IMR-90 (cell line): ENCODE results near the gene USB1. TPM values are rescaled to one million over a fixed set of nuclear protein-coding genes. Genes with fewer than 3 reads are reported as not detected.

Experiments
- ATAC-seq: fragments of 200-7000 bp; cut with Tn5 transposase; 2 replicates; pipeline ENCODE4 v1.9.1; 2020; ENCODE audit warnings: low read depth, mild to moderate bottlenecking, moderate library complexity
- BruUV-seq: library from RNA; stranded (reverse); fragments of 400-500 nt; replicated peaks from 2 replicates; lab custom pipeline; 2021; lab: Mats Ljungman, UMichigan
- CTCF ChIA-PET: fragments of 300-600 bp; formaldehyde crosslinking; extraction: SDS; loops from one replicate; lab custom pipeline; 2021; ENCODE audit warnings: antibody characterized with exemption; lab: Yijun Ruan, JAX
- POLR2A ChIA-PET: fragments of 300-600 bp; sonication (Branson Sonifier 250); formaldehyde crosslinking; loops from one replicate; lab custom pipeline; 2022; ENCODE audit warnings: antibody characterized with exemption; ENCODE audit not compliant: unreplicated experiment; lab: Charles Lee
- DNase-seq: peaks from one replicate; pipeline ENCODE4 v3.0.0; 2013
- H2AFZ ChIP-seq: replicated peaks from 2 replicates; pipeline ENCODE3; 2013; ENCODE audit warnings: low read length, mild to moderate bottlenecking; ENCODE audit not compliant: poor library complexity
- H2AK5ac ChIP-seq: 2 replicates; pipeline ENCODE4 v1.6.1; 2013; ENCODE audit warnings: low read depth, low read length, inconsistent platforms
- H2AK9ac ChIP-seq: replicated peaks from 2 replicates; pipeline ENCODE3; 2013; ENCODE audit warnings: mild to moderate bottlenecking, low read depth, low read length, moderate library complexity; ENCODE audit not compliant: poor library complexity
- H2BK120ac ChIP-seq: 2 replicates; pipeline ENCODE4 v1.6.1; 2013; ENCODE audit warnings: low read depth, low read length, inconsistent platforms
- H2BK15ac ChIP-seq: 3 replicates; pipeline ENCODE4 v1.6.1; 2013; ENCODE audit warnings: low read depth, low read length, inconsistent platforms
- H2BK20ac ChIP-seq: 2 replicates; pipeline ENCODE4 v1.6.1; 2013; ENCODE audit warnings: low read depth, mild to moderate bottlenecking, inconsistent platforms, low read length, moderate library complexity
- H2BK5ac ChIP-seq: 2 replicates; pipeline ENCODE4 v1.6.1; 2013; ENCODE audit warnings: mild to moderate bottlenecking, low read depth, low read length, inconsistent platforms; ENCODE audit not compliant: poor library complexity, severe bottlenecking
- H3K14ac ChIP-seq: replicated peaks from 2 replicates; pipeline ENCODE4 v1.6.1; 2013; ENCODE audit warnings: low read depth, low read length, inconsistent platforms
- H3K18ac ChIP-seq: 2 replicates; pipeline ENCODE4 v1.6.1; 2013; ENCODE audit warnings: low read depth, low read length, control low read depth
- H3K23ac ChIP-seq: 2 replicates; pipeline ENCODE4 v1.6.1; 2013; ENCODE audit warnings: low read depth, low read length, inconsistent platforms
- H3K27ac ChIP-seq: 2 replicates; pipeline ENCODE4 v1.5.1; 2013; ENCODE audit warnings: mild to moderate bottlenecking, control low read depth, low read length; ENCODE audit not compliant: insufficient read depth
- H3K27me3 ChIP-seq: 2 replicates; pipeline ENCODE4 v1.6.1; 2013; ENCODE audit warnings: low read length; ENCODE audit not compliant: control insufficient read depth, insufficient read depth
- H3K36me3 ChIP-seq: 2 replicates; pipeline ENCODE4 v1.6.1; 2013; ENCODE audit warnings: low read length, mixed read lengths; ENCODE audit not compliant: control insufficient read depth, insufficient read depth
- H3K4ac ChIP-seq: 2 replicates; pipeline ENCODE4 v1.6.1; 2013; ENCODE audit warnings: low read depth, low read length, inconsistent platforms
- H3K4me1 ChIP-seq: 2 replicates; pipeline ENCODE4 v1.6.1; 2013; ENCODE audit warnings: low read length, mixed read lengths; ENCODE audit not compliant: control insufficient read depth, insufficient read depth
- H3K4me2 ChIP-seq: 2 replicates; pipeline ENCODE4 v1.6.1; 2013; ENCODE audit warnings: low read depth, mild to moderate bottlenecking, control low read depth, low read length, moderate library complexity
- H3K4me3 ChIP-seq: 2 replicates; pipeline ENCODE4 v1.5.1; 2013; ENCODE audit warnings: low read depth, mild to moderate bottlenecking, control low read depth, low read length, moderate library complexity; ENCODE audit not compliant: insufficient read depth
- H3K56ac ChIP-seq: 2 replicates; pipeline ENCODE4 v1.6.1; 2013; ENCODE audit warnings: low read length, inconsistent platforms; ENCODE audit not compliant: insufficient read depth; ENCODE audit errors: extremely low read depth
- H3K79me1 ChIP-seq, 2 experiments: 2 replicates each; pipeline ENCODE4 v1.6.1; 2013; ENCODE audit warnings: low read length in 2 of 2, inconsistent platforms in 1 of 2, low read depth in 1 of 2
- H3K9ac ChIP-seq: 2 replicates; pipeline ENCODE4 v1.6.1; 2013; ENCODE audit warnings: low read depth, low read length, control low read depth
- H3K9me1 ChIP-seq: 2 replicates; pipeline ENCODE4 v1.6.1; 2013; ENCODE audit warnings: low read length, inconsistent platforms; ENCODE audit not compliant: insufficient read depth
- H3K9me3 ChIP-seq: 2 replicates; pipeline ENCODE4 v1.6.1; 2013; ENCODE audit warnings: low read length; ENCODE audit not compliant: control insufficient read depth, insufficient read depth
- H4K20me1 ChIP-seq: 2 replicates; pipeline ENCODE4 v1.6.1; 2013; ENCODE audit warnings: low read length, inconsistent platforms; ENCODE audit not compliant: insufficient read depth
- H4K5ac ChIP-seq: 2 replicates; pipeline ENCODE4 v1.6.1; 2013; ENCODE audit warnings: mild to moderate bottlenecking, low read depth, low read length, control low read depth
- H4K8ac ChIP-seq, 2 experiments: 2 replicates each; pipeline ENCODE4 v1.6.1; 2013; ENCODE audit warnings: low read depth in 2 of 2, low read length in 2 of 2, control low read depth in 1 of 2, inconsistent platforms in 1 of 2
- H4K91ac ChIP-seq: 2 replicates; pipeline ENCODE4 v1.6.1; 2013; ENCODE audit warnings: low read depth, low read length, inconsistent platforms; ENCODE audit not compliant: insufficient read depth
- BHLHE40 ChIP-seq: fragments of 150-350 bp; IDR thresholded peaks from 2 replicates; pipeline ENCODE4 v1.6.1; 2016; ENCODE audit warnings: mild to moderate bottlenecking, low read depth, low read length
- CEBPB ChIP-seq: IDR thresholded peaks from 2 replicates; pipeline ENCODE4 v1.6.1; 2012; ENCODE audit warnings: low read depth, low read length, improper control_type of control experiment
- CHD1 ChIP-seq: IDR thresholded peaks from 2 replicates; pipeline ENCODE4 v1.6.1; 2012; ENCODE audit warnings: low read depth, low read length, improper control_type of control experiment
- FOS ChIP-seq: fragments of 150-350 bp; IDR thresholded peaks from 2 replicates; pipeline ENCODE4 v1.6.1; 2016; ENCODE audit warnings: low read depth, low read length
- MAFK ChIP-seq: IDR thresholded peaks from 2 replicates; pipeline ENCODE4 v1.6.1; 2012; ENCODE audit warnings: low read depth, low read length, improper control_type of control experiment
- MAZ ChIP-seq: IDR thresholded peaks from 2 replicates; pipeline ENCODE4 v1.6.1; 2012; ENCODE audit warnings: low read depth, mild to moderate bottlenecking, low read length, improper control_type of control experiment, moderate library complexity, borderline replicate concordance
- MXI1 ChIP-seq: IDR thresholded peaks from 2 replicates; pipeline ENCODE4 v1.6.1; 2012; ENCODE audit warnings: low read depth, mild to moderate bottlenecking, low read length, moderate library complexity, borderline replicate concordance
- NFE2L2 ChIP-seq: fragments of 150-350 bp; IDR thresholded peaks from 2 replicates; pipeline ENCODE4 v1.6.1; 2016; ENCODE audit warnings: low read depth, mild to moderate bottlenecking, low read length
- POLR2A ChIP-seq: IDR thresholded peaks from 2 replicates; pipeline ENCODE4 v1.6.1; 2012; ENCODE audit warnings: mild to moderate bottlenecking, low read depth, low read length
- RAD21 ChIP-seq: IDR thresholded peaks from 2 replicates; pipeline ENCODE4 v1.6.1; 2012; ENCODE audit warnings: low read length, improper control_type of control experiment
- RCOR1 ChIP-seq: IDR thresholded peaks from 2 replicates; pipeline ENCODE4 v1.6.1; 2012; ENCODE audit warnings: mild to moderate bottlenecking, low read length, improper control_type of control experiment; ENCODE audit not compliant: insufficient replicate concordance
- RFX5 ChIP-seq: IDR thresholded peaks from 2 replicates; pipeline ENCODE4 v1.8.0; 2012; ENCODE audit warnings: low read depth, mild to moderate bottlenecking, low read length, moderate library complexity
- SMC3 ChIP-seq: fragments of 150-350 bp; IDR thresholded peaks from 2 replicates; pipeline ENCODE4 v1.6.1; 2016; ENCODE audit warnings: low read depth, mild to moderate bottlenecking, antibody characterized with exemption, low read length, moderate library complexity
- WGBS, 2 experiments: methylation state at CpG; one replicate each; pipeline versions ENCODE4 v1.1.5 to v1.1.7; 2013; ENCODE audit warnings: missing lambda C conversion rate in 2 of 2; ENCODE audit not compliant: insufficient read length in 1 of 2; ENCODE audit errors: extremely low coverage in 2 of 2; 5-methylcytosine and 5-hydroxymethylcytosine counted together
- dilution Hi-C: fragments of 300-500 bp; cut with HindIII; formaldehyde crosslinking; loops from one replicate; pipeline ENCODE4 v1.14.3; 2018; ENCODE audit warnings: low sequenced_read_pairs; ENCODE audit not compliant: unreplicated experiment
- in situ Hi-C: fragments of 300-500 bp; cut with MboI; formaldehyde crosslinking; loops from 3 replicates; pipeline ENCODE4 v1.14.3; 2019; ENCODE audit warnings: low sequenced_read_pairs, inconsistent platforms, mixed read lengths
- intact Hi-C: fragments of 100-400 bp; cut with micrococcal nuclease; formaldehyde crosslinking; loops from 2 replicates; pipeline ENCODE4 v1.10.0; 2022
- polyA plus RNA-seq, 3 experiments: library from polyadenylated mRNA; depleted of rRNA; stranded (reverse); fragments of >200 nt; gene quantifications; 2 replicates each; pipeline ENCODE4 v1.2.3, GENCODE V29; 2012; ENCODE audit warnings: low replicate concordance in 1 of 3
- total RNA-seq: library from RNA; depleted of rRNA; stranded (reverse); fragments of >200 nt; gene quantifications from 2 replicates; pipeline ENCODE4 v1.2.3, GENCODE V29; 2012
- TF ChIP-seq, protein P1 (sequence below): conservative IDR thresholded peaks from 2 replicates; pipeline ENCODE4 v1.5.1; 2012; ENCODE audit warnings: mild to moderate bottlenecking, low read depth, low read length, improper control_type of control experiment
- TF ChIP-seq, protein P2 (sequence below): fragments of 150-350 bp; IDR thresholded peaks from 2 replicates; pipeline ENCODE4 v1.6.1; 2016; ENCODE audit warnings: low read depth, mild to moderate bottlenecking, low read length, moderate library complexity, borderline replicate concordance
- TF ChIP-seq, protein P3 (sequence below): fragments of 150-350 bp; IDR thresholded peaks from 2 replicates; pipeline ENCODE4 v1.6.1; 2017; ENCODE audit warnings: mild to moderate bottlenecking, antibody characterized with exemption, low read length, low read depth

USB1 gene
- total and polyA plus RNA-seq, 2 of the 4 experiments (the other 2 are of a cell fraction) = 45.9 to 94.9 TPM

DNA sequence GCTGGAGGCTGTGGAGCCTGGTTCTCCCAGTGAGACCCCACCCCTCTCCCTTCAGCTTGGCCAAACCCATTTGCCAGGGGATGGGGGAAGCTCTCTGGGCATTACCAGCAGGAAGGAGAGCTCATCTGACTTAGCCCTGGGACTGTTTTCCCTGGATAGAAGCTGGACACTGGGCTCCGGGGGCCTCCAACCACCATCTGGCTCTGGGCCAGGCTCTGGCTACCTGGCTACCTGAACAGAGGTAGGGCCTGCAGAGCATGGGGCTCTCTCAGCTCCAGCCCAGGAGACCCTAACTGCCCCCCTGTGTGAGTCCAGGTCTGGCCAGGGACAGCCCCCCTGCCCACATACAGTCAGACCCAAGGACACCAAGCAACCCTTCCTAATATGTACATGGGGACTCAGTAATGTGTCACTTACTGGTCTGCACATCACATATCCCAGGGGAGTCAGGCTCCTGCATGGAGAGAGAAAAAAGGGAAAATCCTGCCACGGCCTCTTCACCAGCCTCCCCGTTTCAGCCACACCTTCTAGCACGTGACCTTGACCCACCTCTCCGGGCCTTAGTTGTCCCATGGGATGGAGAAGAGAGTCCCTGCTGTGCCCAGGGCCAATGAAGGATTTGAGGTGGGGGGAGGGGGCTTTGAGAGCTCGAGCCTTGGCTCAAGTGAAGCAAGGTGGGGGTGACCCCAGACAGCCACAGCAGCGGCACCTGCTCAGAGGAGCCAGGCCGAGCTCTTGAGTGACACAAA is 44.1 kb upstream of the USB1 start:
- H2AFZ ChIP-seq = peak overlapping the region; percentile 23
- H3K9me1 ChIP-seq = no peaks in the 10 kb centered on the region
- no peak for ATAC-seq
- no peak overlapping the region for H3K14ac ChIP-seq
- H3K27ac ChIP-seq = no peak overlapping the region
- H4K5ac ChIP-seq = no peak overlapping the region
- no peak overlapping the region for H2AK5ac ChIP-seq
- in situ Hi-C loops (no loop called here), dilution Hi-C loops (no loop called here), intact Hi-C loops (no loop called here)
- BruUV-seq = no TSS peak
- H3K36me3 ChIP-seq = no peaks in the 10 kb centered on the region
- POLR2A ChIA-PET = no interaction called here
- H4K91ac ChIP-seq = no peak overlapping the region
- H3K9ac ChIP-seq = no peak overlapping the region
- TF ChIP-seq RAD21 = no peak
- TF ChIP-seq NFE2L2 = no peak
- TF ChIP-seq RCOR1 = no peak
- TF ChIP-seq, protein P1, sequence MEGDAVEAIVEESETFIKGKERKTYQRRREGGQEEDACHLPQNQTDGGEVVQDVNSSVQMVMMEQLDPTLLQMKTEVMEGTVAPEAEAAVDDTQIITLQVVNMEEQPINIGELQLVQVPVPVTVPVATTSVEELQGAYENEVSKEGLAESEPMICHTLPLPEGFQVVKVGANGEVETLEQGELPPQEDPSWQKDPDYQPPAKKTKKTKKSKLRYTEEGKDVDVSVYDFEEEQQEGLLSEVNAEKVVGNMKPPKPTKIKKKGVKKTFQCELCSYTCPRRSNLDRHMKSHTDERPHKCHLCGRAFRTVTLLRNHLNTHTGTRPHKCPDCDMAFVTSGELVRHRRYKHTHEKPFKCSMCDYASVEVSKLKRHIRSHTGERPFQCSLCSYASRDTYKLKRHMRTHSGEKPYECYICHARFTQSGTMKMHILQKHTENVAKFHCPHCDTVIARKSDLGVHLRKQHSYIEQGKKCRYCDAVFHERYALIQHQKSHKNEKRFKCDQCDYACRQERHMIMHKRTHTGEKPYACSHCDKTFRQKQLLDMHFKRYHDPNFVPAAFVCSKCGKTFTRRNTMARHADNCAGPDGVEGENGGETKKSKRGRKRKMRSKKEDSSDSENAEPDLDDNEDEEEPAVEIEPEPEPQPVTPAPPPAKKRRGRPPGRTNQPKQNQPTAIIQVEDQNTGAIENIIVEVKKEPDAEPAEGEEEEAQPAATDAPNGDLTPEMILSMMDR = no peak
- TF ChIP-seq CHD1 = no peak
- no peak for TF ChIP-seq CEBPB
- no peak for TF ChIP-seq RFX5
- TF ChIP-seq FOS = no peak
- TF ChIP-seq SMC3 = no peak
- no peak for TF ChIP-seq POLR2A
- TF ChIP-seq MAFK = no peak
- TF ChIP-seq, protein P2, sequence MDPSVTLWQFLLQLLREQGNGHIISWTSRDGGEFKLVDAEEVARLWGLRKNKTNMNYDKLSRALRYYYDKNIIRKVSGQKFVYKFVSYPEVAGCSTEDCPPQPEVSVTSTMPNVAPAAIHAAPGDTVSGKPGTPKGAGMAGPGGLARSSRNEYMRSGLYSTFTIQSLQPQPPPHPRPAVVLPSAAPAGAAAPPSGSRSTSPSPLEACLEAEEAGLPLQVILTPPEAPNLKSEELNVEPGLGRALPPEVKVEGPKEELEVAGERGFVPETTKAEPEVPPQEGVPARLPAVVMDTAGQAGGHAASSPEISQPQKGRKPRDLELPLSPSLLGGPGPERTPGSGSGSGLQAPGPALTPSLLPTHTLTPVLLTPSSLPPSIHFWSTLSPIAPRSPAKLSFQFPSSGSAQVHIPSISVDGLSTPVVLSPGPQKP = no peak
- TF ChIP-seq MXI1 = no peak
- TF ChIP-seq, protein P3, sequence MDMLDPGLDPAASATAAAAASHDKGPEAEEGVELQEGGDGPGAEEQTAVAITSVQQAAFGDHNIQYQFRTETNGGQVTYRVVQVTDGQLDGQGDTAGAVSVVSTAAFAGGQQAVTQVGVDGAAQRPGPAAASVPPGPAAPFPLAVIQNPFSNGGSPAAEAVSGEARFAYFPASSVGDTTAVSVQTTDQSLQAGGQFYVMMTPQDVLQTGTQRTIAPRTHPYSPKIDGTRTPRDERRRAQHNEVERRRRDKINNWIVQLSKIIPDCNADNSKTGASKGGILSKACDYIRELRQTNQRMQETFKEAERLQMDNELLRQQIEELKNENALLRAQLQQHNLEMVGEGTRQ = no peak
- no peak for TF ChIP-seq BHLHE40
- no peak for TF ChIP-seq MAZ
- no peak overlapping the region for H3K4me3 ChIP-seq
- H4K20me1 ChIP-seq = no peaks in the 10 kb centered on the region
- H2BK120ac ChIP-seq = no peak overlapping the region
- no CpG with 5 or more reads among the region's 8 CpGs for WGBS, 2 experiments
- no peak overlapping the region for H3K4me2 ChIP-seq
- no peaks in the 10 kb centered on the region for H3K79me1 ChIP-seq
- CTCF ChIA-PET = no interaction called here
- no peak overlapping the region for H2BK5ac ChIP-seq
- no peak overlapping the region for H2AK9ac ChIP-seq
- H3K56ac ChIP-seq = no peak overlapping the region
- DNase-seq = no peak
- H3K18ac ChIP-seq = no peak overlapping the region
- no peak overlapping the region for H3K4ac ChIP-seq
- H3K9me3 ChIP-seq = no peaks in the 10 kb centered on the region
- no peak overlapping the region for H2BK20ac ChIP-seq
- peaks cover 48% of the 10 kb centered on the region for H3K27me3 ChIP-seq
- no peak overlapping the region for H2BK15ac ChIP-seq
- H4K8ac ChIP-seq = no peak overlapping the region
- no peak overlapping the region for H3K23ac ChIP-seq
- no peaks in the 10 kb centered on the region for H3K4me1 ChIP-seq
